GM21447 (cell line): ENCODE measurements around the gene LRRC10B.

Experiments
- ATAC-seq: cut with Tn5 transposase; IDR thresholded peaks from one replicate; pipeline ENCODE4 v1.9.1; 2021; ENCODE audit not compliant: unreplicated experiment

LRRC10B gene

GRCh38 chr11:61544466-61544865, 35.9 kb downstream of the LRRC10B start:
- no peak for ATAC-seq

DNA sequence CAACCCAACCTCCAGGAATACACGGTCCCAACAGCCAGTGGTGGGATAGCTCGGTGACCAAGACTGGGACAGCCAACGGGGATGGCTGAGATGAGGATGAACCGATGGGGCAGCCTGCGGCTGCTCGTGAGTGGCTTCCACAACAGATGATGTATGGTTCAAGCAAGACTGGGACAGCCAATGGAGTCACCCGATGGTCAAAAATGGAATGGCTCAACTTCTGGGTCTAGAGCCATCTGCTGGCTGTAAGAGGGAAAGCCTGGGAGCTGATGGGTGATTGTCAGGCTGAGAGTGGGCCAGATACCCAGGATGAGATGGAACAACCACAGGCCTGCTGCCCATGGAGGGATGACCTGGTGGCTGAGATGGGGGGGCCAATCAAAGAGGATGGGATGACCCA, 36.8 kb downstream of the LRRC10B start:
- ATAC-seq, result no peak

DNA sequence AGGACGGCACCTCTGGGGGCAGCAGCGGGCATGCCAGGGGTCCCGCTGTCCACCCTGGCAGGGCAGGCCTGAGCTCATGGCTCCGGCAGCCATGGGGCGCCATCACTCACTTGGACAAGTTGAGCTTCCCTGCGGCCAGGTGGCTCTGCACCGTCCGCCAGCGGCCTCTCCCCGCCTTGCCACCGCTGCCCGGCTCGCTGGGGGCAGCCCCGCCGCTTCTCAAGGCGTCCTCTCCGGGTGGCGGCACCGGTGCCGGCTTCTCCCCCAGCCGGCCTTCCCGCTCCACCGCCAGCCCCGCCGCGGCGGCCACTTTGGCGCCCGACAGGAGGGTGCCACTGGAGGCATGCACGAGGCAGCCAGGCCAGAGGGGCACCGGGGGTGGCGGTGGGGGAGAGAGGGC, 37.4 kb downstream of the LRRC10B start:
- ATAC-seq, result no peak

- ATAC-seq, result no peak
These were observed 38.1 kb downstream of the LRRC10B start for GRCh38 chr11:61546663-61547062.

GRCh38 chr11:61547246-61547645, 38.7 kb downstream of the LRRC10B start:
- no peak for ATAC-seq

DNA sequence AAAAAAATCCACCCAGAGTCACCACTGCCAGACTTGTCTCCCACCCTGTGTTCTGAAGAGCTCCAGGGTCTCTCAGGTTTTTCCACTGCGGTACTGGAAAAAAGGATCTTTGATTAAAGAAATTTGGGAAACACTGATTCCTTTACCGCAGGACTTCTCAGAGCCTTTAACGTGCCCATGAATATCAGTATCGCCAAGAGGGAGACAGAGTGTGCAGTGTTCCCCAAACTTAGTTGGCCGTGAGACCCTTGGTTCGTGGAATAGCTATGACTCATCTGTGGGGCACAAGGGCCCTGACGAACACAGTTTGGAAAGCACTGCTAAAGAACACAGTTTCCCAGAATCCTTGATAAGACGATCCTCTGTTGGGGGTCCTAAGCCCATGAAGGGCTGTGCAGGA, 40.6 kb downstream of the LRRC10B start:
- no peak for ATAC-seq

DNA sequence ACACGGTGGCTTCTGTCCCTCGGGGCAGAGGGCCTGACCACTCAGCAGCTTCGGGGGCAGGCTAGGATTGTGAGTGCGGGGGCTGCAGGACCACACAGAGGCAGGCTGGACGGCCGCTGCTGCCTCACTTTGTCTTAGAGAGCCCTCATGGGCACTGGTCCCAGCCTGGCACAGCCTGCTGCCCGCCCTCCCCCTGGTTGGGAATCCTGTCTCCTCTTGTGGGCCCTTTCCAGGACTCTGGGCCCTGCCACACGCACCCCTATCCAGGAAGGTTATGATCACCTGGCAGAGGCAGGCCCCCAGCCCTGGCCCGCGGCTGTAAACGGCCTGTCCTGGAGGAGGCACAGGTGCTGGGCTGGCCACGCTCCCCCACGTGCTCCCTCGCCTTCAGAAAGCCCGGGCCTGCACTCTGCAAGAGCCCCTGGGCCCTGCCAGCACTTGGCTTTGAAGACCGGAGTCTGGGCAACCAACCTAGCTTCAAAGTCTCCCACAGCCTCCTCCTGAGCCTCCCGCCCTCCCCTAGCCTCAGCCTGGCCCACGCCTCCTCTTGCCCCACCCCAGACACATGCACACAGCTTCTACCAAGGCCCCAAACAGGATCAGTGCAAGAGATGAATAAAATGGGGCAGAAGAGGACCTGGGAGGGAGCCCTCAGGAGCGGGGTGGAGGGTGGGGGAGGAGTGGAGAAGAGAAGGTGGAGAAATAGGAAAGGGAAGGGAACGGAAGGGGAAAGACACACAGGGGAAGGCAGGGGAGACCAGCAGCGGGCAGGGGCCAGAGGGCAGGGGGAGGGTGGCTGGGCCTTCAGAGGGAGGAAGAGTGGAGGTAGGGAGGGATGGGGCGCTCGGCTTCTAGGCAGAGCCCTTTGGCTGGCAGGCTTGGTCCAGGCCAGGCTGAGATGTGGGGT, 41.4 kb downstream of the LRRC10B start:
- no peak for ATAC-seq

- no peak for ATAC-seq
These were observed 42.2 kb downstream of the LRRC10B start for GRCh38 chr11:61550665-61551227.

DNA sequence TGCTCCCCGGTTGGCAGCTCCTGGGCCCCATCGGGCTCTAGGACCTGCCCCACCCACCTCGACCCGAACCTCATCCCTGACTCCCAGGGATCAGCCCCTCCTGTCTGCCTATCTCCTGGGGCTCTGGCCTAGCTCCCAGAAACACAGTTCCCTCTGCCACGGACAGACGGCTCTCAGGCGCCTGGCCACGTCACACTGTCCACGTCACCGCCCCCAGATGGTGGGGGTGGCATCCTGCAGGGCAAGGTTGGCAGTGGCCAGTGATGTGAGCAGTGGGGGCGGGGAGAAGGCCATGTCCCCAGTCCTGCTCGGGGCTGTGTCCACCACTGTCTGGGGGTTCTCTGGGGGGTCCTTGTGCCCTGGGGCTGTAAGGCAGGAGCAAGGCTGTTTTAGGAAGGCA, 43.1 kb downstream of the LRRC10B start:
- no peak for ATAC-seq

DNA sequence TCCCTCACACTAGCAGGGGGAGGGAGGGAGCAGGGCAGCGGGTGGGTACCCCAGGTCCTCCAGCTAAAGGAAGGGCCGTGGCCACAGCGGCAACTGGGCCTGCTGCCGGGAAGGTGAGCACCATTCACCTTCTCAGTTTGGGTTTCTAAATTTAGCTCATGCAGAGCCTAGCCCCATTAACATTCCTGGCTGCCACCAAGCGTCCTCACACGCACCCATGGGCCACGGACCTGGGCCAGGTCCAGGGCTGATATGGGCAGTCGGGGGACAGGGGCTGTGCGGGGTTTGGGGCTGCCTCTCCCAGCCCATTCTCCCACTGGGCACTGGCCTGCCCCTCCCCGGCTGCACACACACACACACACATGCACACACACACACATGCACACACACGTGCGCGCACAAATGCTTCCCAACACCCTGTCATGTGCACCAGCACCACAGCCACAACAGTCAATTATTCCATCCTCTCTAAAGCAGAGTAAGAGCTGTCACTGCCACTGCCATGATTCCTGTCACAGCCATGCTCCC, 43.6 kb downstream of the LRRC10B start:
- ATAC-seq, result no peak

GRCh38 chr11:61553373-61554171, 45.0 kb downstream of the LRRC10B start:
- ATAC-seq, result no peak

DNA sequence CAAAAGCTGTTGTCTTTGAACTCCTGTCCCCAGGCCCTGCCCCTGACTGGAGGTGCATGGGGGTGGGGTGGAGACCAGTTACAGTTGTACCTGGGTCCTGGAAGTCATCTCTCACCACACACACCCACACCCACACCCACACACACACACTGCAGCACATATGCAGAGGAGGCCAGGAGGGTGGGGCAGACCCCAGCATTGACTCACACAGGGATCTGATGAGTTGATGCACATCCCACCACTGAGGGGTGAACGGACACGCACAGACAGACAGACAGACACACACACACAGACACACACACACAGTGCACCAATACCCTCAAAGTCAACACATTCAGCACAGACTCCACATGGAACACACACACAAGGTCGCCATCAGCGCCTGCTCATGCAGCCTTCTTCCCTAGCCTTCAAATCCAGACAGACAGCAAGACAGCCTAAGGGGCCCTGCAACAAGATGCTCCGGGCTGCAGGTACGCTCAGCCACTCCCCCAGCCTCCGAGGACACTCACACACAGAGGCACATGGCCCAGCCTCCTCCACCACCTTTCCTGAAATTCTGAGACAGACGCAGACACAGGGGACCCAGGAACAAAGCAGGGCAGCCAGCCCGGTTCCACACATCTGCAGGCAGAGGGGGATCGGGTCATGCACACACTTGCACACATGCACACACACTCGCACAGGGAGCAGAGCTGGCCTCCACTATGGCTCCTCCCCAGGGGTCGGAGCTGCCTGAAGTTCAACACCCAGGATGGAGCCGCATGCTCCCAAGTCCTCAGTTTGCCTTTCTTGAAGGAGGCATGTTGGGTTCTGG, 45.8 kb downstream of the LRRC10B start:
- no peak for ATAC-seq

DNA sequence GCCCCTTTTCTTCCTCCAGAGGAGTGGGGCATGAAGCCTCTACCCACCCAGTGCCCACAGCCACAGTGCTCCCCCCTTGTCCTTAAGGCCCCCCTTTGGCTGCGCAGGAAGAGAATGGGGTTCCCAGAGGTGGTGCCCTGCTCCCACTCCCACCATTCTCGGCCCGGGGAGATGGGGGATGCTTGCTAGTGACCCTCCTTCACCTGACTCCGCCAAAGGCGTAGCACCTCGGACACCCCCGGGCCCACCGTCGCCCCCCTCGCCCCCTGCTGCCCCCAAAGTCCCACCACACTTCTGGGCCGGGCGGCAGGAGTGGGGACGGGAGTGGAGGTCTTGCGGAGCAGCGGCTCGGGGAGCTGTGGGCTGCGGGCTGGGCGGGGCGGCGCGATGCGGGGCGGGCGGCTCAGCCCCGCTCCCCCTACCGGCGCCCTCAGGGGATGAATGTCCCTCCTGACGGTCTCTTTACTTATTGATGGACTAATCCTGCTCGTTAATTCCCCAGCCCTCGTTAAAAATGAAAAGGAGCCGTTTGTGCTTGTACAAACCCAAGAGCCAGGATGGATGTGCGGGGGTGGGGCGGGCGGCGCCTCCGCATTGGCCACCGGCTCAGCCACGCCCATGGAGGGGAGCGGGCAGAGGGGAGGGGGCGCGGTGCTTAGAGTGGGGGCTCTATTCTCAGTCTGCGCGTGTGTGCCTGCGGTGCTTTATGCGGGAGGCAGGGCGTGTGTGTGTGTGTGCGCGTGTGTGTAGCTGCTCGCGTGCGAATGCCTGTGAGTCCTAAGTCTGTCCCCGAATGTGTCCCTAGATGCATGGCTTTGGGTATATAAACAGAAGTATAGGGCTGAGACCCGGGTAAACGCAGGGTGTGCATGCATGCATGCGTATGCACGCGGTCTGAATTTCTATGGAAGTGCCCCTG, 46.8 kb downstream of the LRRC10B start:
- ATAC-seq, result no peak

DNA sequence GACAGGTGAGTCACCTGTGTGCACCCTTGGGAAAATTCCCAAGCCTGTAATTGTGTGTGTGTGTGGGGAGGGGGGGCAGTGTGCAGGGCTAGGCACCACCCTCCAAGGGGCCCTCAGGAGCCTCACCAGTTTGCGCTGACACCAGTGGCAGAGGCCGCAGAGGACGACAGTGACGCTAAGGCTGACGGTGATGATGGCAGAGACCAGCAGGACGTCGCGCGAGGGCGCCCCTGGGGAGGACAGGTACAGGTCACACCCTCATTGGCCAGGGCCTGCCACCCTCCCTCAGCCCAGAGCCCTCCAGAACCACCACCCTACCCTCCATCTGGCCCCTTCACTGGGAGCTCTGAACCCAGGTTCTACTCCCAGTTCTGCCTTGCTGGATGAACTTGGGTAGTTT, 47.4 kb downstream of the LRRC10B start:
- ATAC-seq, result no peak

DNA sequence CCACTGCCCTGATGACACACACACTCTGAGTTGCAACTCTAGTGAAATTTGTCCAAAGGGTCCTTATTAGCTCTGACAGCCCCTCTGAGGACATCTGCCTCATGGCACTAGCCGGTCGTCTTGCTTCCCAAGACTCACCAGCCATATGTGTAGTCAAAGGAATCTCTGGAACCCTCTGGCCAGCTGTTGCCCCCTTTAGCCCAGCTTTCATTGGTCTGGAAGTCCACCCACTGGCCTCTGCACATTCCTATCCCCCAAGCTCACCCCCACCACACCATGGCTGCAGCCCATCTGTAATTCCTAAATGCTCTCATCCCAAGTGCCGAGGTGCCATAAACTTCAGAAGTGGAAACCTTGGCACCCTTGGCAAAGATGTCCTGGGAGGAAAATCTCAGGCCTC, 48.1 kb downstream of the LRRC10B start:
- ATAC-seq, result no peak
